ENCODE data around the gene SEPTIN7. TPM values are rescaled to one million over a fixed set of nuclear protein-coding genes. Genes with fewer than 3 reads are reported as not detected.
"Not testable (repeated sequence)": the region's sequence is repeated elsewhere in the genome, so short reads cannot be mapped to it uniquely, and the experiment has no call there.

Gene SEPTIN7
- polyA plus RNA-seq (ENCODE audit: insufficient read depth in 1 of 5, insufficient read length in 5 of 5, low replicate concordance in 1 of 5) = 100 to 1,000 TPM; 411 to 632 (median 514) TPM
- long read RNA-seq, donor 1, full-length matches to known transcripts = 27 of 230 reads
- long read RNA-seq, donor 1, partial matches to known transcripts = 197 of 230 reads
- long read RNA-seq, donor 1, other reads (novel, unspliced or antisense) = 6 of 230 reads
- long read RNA-seq, donor 2, full-length matches to known transcripts = 44 of 75 reads
- long read RNA-seq, donor 2, partial matches to known transcripts = 31 of 75 reads
- long read RNA-seq, donor 2, other reads (novel, unspliced or antisense) = 0 of 75 reads
- long read RNA-seq, donor 3, full-length matches to known transcripts = 29 of 90 reads
- long read RNA-seq, donor 3, partial matches to known transcripts = 61 of 90 reads
- long read RNA-seq, donor 3, other reads (novel, unspliced or antisense) = 0 of 90 reads
- long read RNA-seq, donor 4, full-length matches to known transcripts = 9 of 90 reads
- long read RNA-seq, donor 4, partial matches to known transcripts = 81 of 90 reads
- long read RNA-seq, donor 4, other reads (novel, unspliced or antisense) = 0 of 90 reads
- long read RNA-seq, donor 5, full-length matches to known transcripts = 22 of 212 reads
- long read RNA-seq, donor 5, partial matches to known transcripts = 185 of 212 reads
- long read RNA-seq, donor 5, other reads (novel, unspliced or antisense) = 5 of 212 reads
- long read RNA-seq, donor 6, full-length matches to known transcripts = 21 of 105 reads
- long read RNA-seq, donor 6, partial matches to known transcripts = 84 of 105 reads
- long read RNA-seq, donor 6, other reads (novel, unspliced or antisense) = 0 of 105 reads
- long read RNA-seq, donor 7, full-length matches to known transcripts = 19 of 69 reads
- long read RNA-seq, donor 7, partial matches to known transcripts = 50 of 69 reads
- long read RNA-seq, donor 7, other reads (novel, unspliced or antisense) = 0 of 69 reads
- long read RNA-seq, donor 8, full-length matches to known transcripts = 12 of 55 reads
- long read RNA-seq, donor 8, partial matches to known transcripts = 43 of 55 reads
- long read RNA-seq, donor 8, other reads (novel, unspliced or antisense) = 0 of 55 reads

GRCh38 chr7:35800718-35801391 is at the start of gene SEPTIN7:
SEPTIN7 (plus strand) TSS chr7:35801057; CDS start chr7:35801210, 153 bp downstream.
- DNase-seq = peak; percentile 100

GRCh38 chr7:35752742-35753141 is 48.1 kb upstream of the SEPTIN7 start:
- no peak for DNase-seq

GRCh38 chr7:35753761-35754603 is 46.9 kb upstream of the SEPTIN7 start:
- DNase-seq = peak; percentile 63 to 69

GRCh38 chr7:35754741-35755140 is 46.1 kb upstream of the SEPTIN7 start:
- DNase-seq = peak; percentile 40

GRCh38 chr7:35755711-35756110 is 45.1 kb upstream of the SEPTIN7 start:
- DNase-seq = no peak

- not testable (repeated sequence) for DNase-seq
These were observed 44.4 kb upstream of the SEPTIN7 start for GRCh38 chr7:35756453-35756852.

GRCh38 chr7:35757574-35757973 is 43.3 kb upstream of the SEPTIN7 start:
- DNase-seq = no peak

GRCh38 chr7:35758421-35758820 is 42.4 kb upstream of the SEPTIN7 start:
- DNase-seq = no peak

- DNase-seq = peak; percentile 19 to 48
These were observed 40.6 kb upstream of the SEPTIN7 start for GRCh38 chr7:35760143-35760745.

GRCh38 chr7:35761871-35762677 is 38.8 kb upstream of the SEPTIN7 start:
- no peak for DNase-seq

GRCh38 chr7:35762781-35763180 is 38.1 kb upstream of the SEPTIN7 start:
- DNase-seq = no peak

GRCh38 chr7:35768346-35768745 is 32.5 kb upstream of the SEPTIN7 start:
- DNase-seq = no peak

GRCh38 chr7:35771776-35772175 is 29.1 kb upstream of the SEPTIN7 start:
- no peak for DNase-seq

GRCh38 chr7:35773994-35774393 is 26.9 kb upstream of the SEPTIN7 start:
- DNase-seq = no peak

GRCh38 chr7:35776686-35777085 is 24.2 kb upstream of the SEPTIN7 start:
- no peak for DNase-seq

GRCh38 chr7:35777121-35777520 is 23.7 kb upstream of the SEPTIN7 start:
- DNase-seq = no peak

- no peak for DNase-seq
These were observed 20.8 kb upstream of the SEPTIN7 start for GRCh38 chr7:35780070-35780469.

GRCh38 chr7:35781200-35781701 is 19.6 kb upstream of the SEPTIN7 start:
- DNase-seq = no peak

Measured in right lung (tissue), 10 donors.